Transverse colon (tissue), 4 donors: ENCODE results near the gene GOLGA6D.

Experiments used
- POLR2A ChIP-seq: fragments of 450-650 bp; IDR thresholded peaks from one replicate; pipeline ENCODE4 v1.6.1; 2016; ENCODE audit warnings: antibody characterized with exemption, mild to moderate bottlenecking, moderate library complexity
- POLR2AphosphoS5 ChIP-seq, 3 donors: sonication (generic); formaldehyde crosslinking; IDR thresholded peaks; one replicate each; pipeline ENCODE4 v1.6.1; 2016; ENCODE audit warnings: antibody characterized with exemption in 3 of 3
- TF ChIP-seq, protein P1 (sequence below), 5 experiments: fragments of 200-600 bp in 3 of 5; fragments of 450-650 bp in 2 of 5; sonication (generic) in 3 of 5; IDR thresholded peaks; 1 replicate in 2 of 5; 2 replicates in 3 of 5; pipeline ENCODE4 v1.5.1; 2016 to 2017; ENCODE audit warnings: antibody characterized with exemption in 5 of 5, inconsistent platforms in 3 of 5, mild to moderate bottlenecking in 2 of 5, moderate library complexity in 1 of 5

DNA sequence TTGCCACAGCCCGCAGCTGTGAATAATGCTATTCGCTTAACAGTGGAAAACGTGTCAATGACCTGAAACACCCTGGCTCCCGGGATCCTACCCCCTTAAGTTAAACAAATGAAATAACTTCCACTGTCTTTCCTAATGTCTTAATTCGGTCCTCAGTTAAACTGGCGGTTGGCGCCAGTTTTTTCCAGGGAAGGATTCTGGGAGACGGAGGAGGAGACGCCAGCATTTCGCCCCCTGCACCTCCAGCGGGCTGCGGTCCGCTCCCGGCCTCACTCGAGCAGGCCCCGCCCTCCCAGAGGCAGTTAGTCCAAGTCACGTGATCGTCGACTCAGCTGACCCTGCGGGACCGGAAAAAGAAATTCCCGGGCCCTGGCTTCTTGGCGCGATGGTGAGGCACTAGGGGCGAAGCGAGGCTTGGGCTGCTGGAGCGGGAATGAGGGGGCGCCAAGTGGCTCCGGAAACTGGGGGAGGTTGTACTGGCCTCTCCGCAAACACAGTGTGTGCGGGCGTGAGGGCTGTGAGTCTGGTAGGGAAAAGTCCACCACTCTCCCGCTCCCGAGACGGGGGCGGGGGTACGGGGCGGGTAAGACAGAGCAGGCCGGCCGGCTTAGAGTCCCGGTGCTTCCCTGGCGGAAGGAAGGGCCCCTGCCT lies 53.2 kb downstream of the GOLGA6D start, which contains the start of gene COMMD4:
- TF ChIP-seq, protein P1, sequence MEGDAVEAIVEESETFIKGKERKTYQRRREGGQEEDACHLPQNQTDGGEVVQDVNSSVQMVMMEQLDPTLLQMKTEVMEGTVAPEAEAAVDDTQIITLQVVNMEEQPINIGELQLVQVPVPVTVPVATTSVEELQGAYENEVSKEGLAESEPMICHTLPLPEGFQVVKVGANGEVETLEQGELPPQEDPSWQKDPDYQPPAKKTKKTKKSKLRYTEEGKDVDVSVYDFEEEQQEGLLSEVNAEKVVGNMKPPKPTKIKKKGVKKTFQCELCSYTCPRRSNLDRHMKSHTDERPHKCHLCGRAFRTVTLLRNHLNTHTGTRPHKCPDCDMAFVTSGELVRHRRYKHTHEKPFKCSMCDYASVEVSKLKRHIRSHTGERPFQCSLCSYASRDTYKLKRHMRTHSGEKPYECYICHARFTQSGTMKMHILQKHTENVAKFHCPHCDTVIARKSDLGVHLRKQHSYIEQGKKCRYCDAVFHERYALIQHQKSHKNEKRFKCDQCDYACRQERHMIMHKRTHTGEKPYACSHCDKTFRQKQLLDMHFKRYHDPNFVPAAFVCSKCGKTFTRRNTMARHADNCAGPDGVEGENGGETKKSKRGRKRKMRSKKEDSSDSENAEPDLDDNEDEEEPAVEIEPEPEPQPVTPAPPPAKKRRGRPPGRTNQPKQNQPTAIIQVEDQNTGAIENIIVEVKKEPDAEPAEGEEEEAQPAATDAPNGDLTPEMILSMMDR (IDR thresholded peaks at IDR 0.05): no peak
- TF ChIP-seq POLR2AphosphoS5 (IDR thresholded peaks at IDR 0.05) (peak; percentile 53 to 72 (median 64)), POLR2A (peak; percentile 21)
